Liver (tissue), 9 donors: Measurements from ENCODE around the gene NR0B2. TPM values are rescaled to one million over a fixed set of nuclear protein-coding genes. Genes with fewer than 3 reads are reported as not detected.
A peak's percentile ranks its signal among the peaks of the same experiment; 100 is the strongest.

Experiments
- DNase-seq: peaks from one replicate; pipeline ENCODE4 v3.0.0-alpha.2; 2017; ENCODE audit warnings: low spot score
- H3K27ac ChIP-seq, 2 donors: one replicate each; pipeline ENCODE4 v1.7.0; 2013; ENCODE audit warnings: inconsistent platforms in 2 of 2, low read length in 2 of 2, control low read depth in 1 of 2, low read depth in 1 of 2, mild to moderate bottlenecking in 1 of 2
- H3K27me3 ChIP-seq, 4 donors: one replicate each; pipeline versions ENCODE4 v1.6.1 to v1.7.0; 2013; ENCODE audit warnings: low read length in 3 of 4, inconsistent platforms in 1 of 4, mild to moderate bottlenecking in 1 of 4, moderate library complexity in 1 of 4; ENCODE audit not compliant: control insufficient read depth in 4 of 4, insufficient read depth in 4 of 4
- H3K36me3 ChIP-seq, 4 donors: one replicate each; pipeline versions ENCODE4 v1.6.1 to v1.7.0; 2013; ENCODE audit warnings: low read length in 3 of 4, mild to moderate bottlenecking in 3 of 4, low read depth in 1 of 4, moderate library complexity in 1 of 4; ENCODE audit not compliant: control insufficient read depth in 4 of 4, insufficient read depth in 3 of 4
- H3K4me1 ChIP-seq, 4 donors: one replicate each; pipeline versions ENCODE4 v1.6.1 to v1.7.0; 2013; ENCODE audit warnings: low read length in 3 of 4, mild to moderate bottlenecking in 3 of 4, moderate library complexity in 1 of 4; ENCODE audit not compliant: control insufficient read depth in 4 of 4, insufficient read depth in 4 of 4
- H3K4me3 ChIP-seq, 3 donors: one replicate each; pipeline versions ENCODE4 v1.6.1 to v1.7.0; 2013; ENCODE audit warnings: low read length in 3 of 3, control low read depth in 1 of 3, low read depth in 1 of 3, mild to moderate bottlenecking in 1 of 3
- H3K9ac ChIP-seq, 2 donors: one replicate each; pipeline ENCODE4 v1.7.0; 2013; ENCODE audit warnings: low read length in 2 of 2, mild to moderate bottlenecking in 2 of 2, moderate library complexity in 2 of 2, control low read depth in 1 of 2, low read depth in 1 of 2
- H3K9me3 ChIP-seq, 4 donors: one replicate each; pipeline versions ENCODE4 v1.6.1 to v1.7.0; 2013; ENCODE audit warnings: low read length in 3 of 4; ENCODE audit not compliant: control insufficient read depth in 4 of 4
- ATF3 ChIP-seq: IDR thresholded peaks from 2 replicates; pipeline ENCODE4 v1.6.1; 2016; ENCODE audit warnings: antibody characterized with exemption
- CTCF ChIP-seq: fragments of 150-350 bp; IDR thresholded peaks from 2 replicates; pipeline ENCODE4 v1.5.1; 2017; ENCODE audit warnings: improper control_type of control experiment, low read depth, low read length; ENCODE audit not compliant: missing input control
- EGR1 ChIP-seq, 2 donors: IDR thresholded peaks; 2 replicates each; pipeline ENCODE4 v1.6.1; 2016 to 2018; ENCODE audit warnings: antibody characterized with exemption in 2 of 2, low read depth in 2 of 2
- FOXA1 ChIP-seq: IDR thresholded peaks from 2 replicates; pipeline ENCODE4 v1.6.1; 2016; ENCODE audit warnings: antibody characterized with exemption
- FOXA2 ChIP-seq: IDR thresholded peaks from 2 replicates; pipeline ENCODE4 v1.6.1; 2016; ENCODE audit warnings: antibody characterized with exemption
- GABPA ChIP-seq, 2 donors: IDR thresholded peaks in 1 of 2; conservative IDR thresholded peaks in 1 of 2; 2 replicates each; pipeline ENCODE4 v1.6.1; 2016; ENCODE audit warnings: antibody characterized with exemption in 2 of 2, mild to moderate bottlenecking in 1 of 2, moderate library complexity in 1 of 2
- HNF4A ChIP-seq, 2 donors: conservative IDR thresholded peaks; 2 replicates each; pipeline ENCODE4 v1.6.1; 2016; ENCODE audit warnings: antibody characterized with exemption in 2 of 2, mild to moderate bottlenecking in 2 of 2
- HNF4G ChIP-seq: IDR thresholded peaks from 2 replicates; pipeline ENCODE4 v1.6.1; 2016; ENCODE audit warnings: antibody characterized with exemption
- JUND ChIP-seq, 2 donors: IDR thresholded peaks; 2 replicates each; pipeline ENCODE4 v1.6.1; 2016; ENCODE audit warnings: antibody characterized with exemption in 2 of 2
- MAX ChIP-seq: IDR thresholded peaks from 2 replicates; pipeline ENCODE4 v1.6.1; 2016; ENCODE audit warnings: antibody characterized with exemption
- NR2F2 ChIP-seq: IDR thresholded peaks from 2 replicates; pipeline ENCODE4 v1.6.1; 2016; ENCODE audit warnings: antibody characterized with exemption
- RAD21 ChIP-seq, 2 donors: IDR thresholded peaks; 2 replicates each; pipeline ENCODE4 v1.6.1; 2016; ENCODE audit warnings: antibody characterized with exemption in 2 of 2, mild to moderate bottlenecking in 2 of 2
- REST ChIP-seq: IDR thresholded peaks from 2 replicates; pipeline ENCODE4 v1.6.1; 2016; ENCODE audit warnings: antibody characterized with exemption, mild to moderate bottlenecking
- RXRA ChIP-seq, 2 donors: IDR thresholded peaks; 2 replicates each; pipeline ENCODE4 v1.6.1; 2017 to 2018; ENCODE audit warnings: antibody characterized with exemption in 2 of 2, mild to moderate bottlenecking in 1 of 2
- SP1 ChIP-seq: IDR thresholded peaks from 2 replicates; pipeline ENCODE4 v1.6.1; 2018; ENCODE audit warnings: antibody characterized with exemption, mild to moderate bottlenecking
- TAF1 ChIP-seq: conservative IDR thresholded peaks from 2 replicates; pipeline ENCODE4 v1.6.1; 2016; ENCODE audit warnings: antibody characterized with exemption, mild to moderate bottlenecking
- YY1 ChIP-seq: IDR thresholded peaks from 2 replicates; pipeline ENCODE4 v1.6.1; 2016; ENCODE audit warnings: antibody characterized with exemption, mild to moderate bottlenecking
- ZBTB33 ChIP-seq: IDR thresholded peaks from 2 replicates; pipeline ENCODE4 v1.6.1; 2016; ENCODE audit warnings: antibody characterized with exemption
- WGBS: extraction: QIAGEN DNeasy Blood & Tissue Kit; methylation state at CpG from one replicate; pipeline ENCODE4 v1.1.7; 2013; 5-methylcytosine and 5-hydroxymethylcytosine counted together
- polyA plus RNA-seq, 2 donors: library from polyadenylated mRNA; stranded (reverse) in 1 of 2; unstranded in 1 of 2; fragments of 200-250 nt in 1 of 2; fragments of >200 nt in 1 of 2; fragmentation: Nextera tagmentation in 1 of 2; extraction: Ambion mirVana in 1 of 2; gene quantifications; one replicate each; pipeline versions ENCODE4 v1.2.1 to v1.2.3, GENCODE V29; 2013 to 2015
- total RNA-seq, 2 donors: library from RNA; depleted of rRNA; stranded (reverse); fragments of >200 nt; gene quantifications; one replicate each; pipeline ENCODE4 v1.2.3, GENCODE V29; 2014
- donor health status: healthy.
- donor health status: healthy.
- donor health status: healthy.
- donor health status: healthy.
- donor health status: healthy.

The NR0B2 gene
- total and polyA plus RNA-seq, 4 donors, result 15.7 to 166 (median 40.6) TPM

- Histone ChIP-seq H3K36me3 (peaks cover 0 to 11% (median 5%) of the 10 kb centered on the region in 4 donors), H3K9ac (peak overlapping the region; percentile 87 to 93), H3K4me3 (peak overlapping the region; percentile 64 to 99 (median 65)), H3K27me3 (no peaks in the 10 kb centered on the region), H3K9me3 (no peaks in the 10 kb centered on the region), H3K4me1 (peaks cover 5 to 24% (median 17%) of the 10 kb centered on the region in 4 donors), H3K27ac (peak overlapping the region; percentile 51 to 84)
- TF ChIP-seq HNF4A (conservative IDR thresholded peaks at IDR 0.05), result no peak
- no peak for TF ChIP-seq YY1
- 69% methylated on average over 18 of the region's 18 CpGs for WGBS
- no peak for DNase-seq
Observed at GRCh38 chr1:26900815-26901511, 12.8 kb downstream of the NR0B2 start.

- peaks cover 5 to 24% (median 17%) of the 10 kb centered on the region in 4 donors for H3K4me1 ChIP-seq
- TF ChIP-seq MAX (peak; percentile 37), NR2F2 (no peak), SP1 (peak; percentile 34), GABPA (IDR thresholded peaks at IDR 0.05 in 1 of 2, conservative IDR thresholded peaks at IDR 0.05 in 1 of 2) (peak in 1 of 2 donors; percentile 80), TAF1 (peak; percentile 80), JUND (IDR thresholded peaks at IDR 0.05) (no peak), RXRA (IDR thresholded peaks at IDR 0.05) (peak; percentile 8 to 40), HNF4A (conservative IDR thresholded peaks at IDR 0.05) (peak; percentile 30 to 42), YY1 (peak; percentile 100), ATF3 (no peak), FOXA2 (no peak), REST (peak; percentile 52), EGR1 (IDR thresholded peaks at IDR 0.05; ENCODE audit: low read depth in 2 of 2) (no peak), FOXA1 (no peak), HNF4G (no peak), RAD21 (IDR thresholded peaks at IDR 0.05) (peak in 1 of 2 donors; percentile 38), ZBTB33 (peak; percentile 100), CTCF (no peak)
- DNase-seq, result peak; percentile 89
- no peaks in the 10 kb centered on the region for H3K27me3 ChIP-seq
- peaks cover 0 to 12% (median 7%) of the 10 kb centered on the region in 4 donors for H3K36me3 ChIP-seq
- no peaks in the 10 kb centered on the region for H3K9me3 ChIP-seq
- H3K9ac ChIP-seq, result peak within 1 kb of the TSS; percentile 87 to 93
- H3K27ac ChIP-seq, result peak within 1 kb of the TSS; percentile 51 to 84
- peak within 1 kb of the TSS; percentile 64 to 99 (median 65) for H3K4me3 ChIP-seq
- under 1% methylated on average over 50 of the region's 50 CpGs for WGBS
Observed at GRCh38 chr1:26900001-26900814, 13.6 kb downstream of the NR0B2 start, which contains the start of gene GPATCH3. TSS of gene GPATCH3 (minus strand) at chr1:26900467. CDS start at chr1:26900442, 25 bp downstream.
